BJ (cell line): ENCODE results near the gene SELPLG. TPM values are rescaled to one million over a fixed set of nuclear protein-coding genes. Genes with fewer than 3 reads are reported as not detected.

Experiments
- CTCF ChIA-PET: fragments of 350-600 bp; formaldehyde crosslinking; extraction: SDS; loops from one replicate; lab custom pipeline; 2021; ENCODE audit warnings: antibody characterized with exemption, inconsistent platforms; lab: Yijun Ruan, JAX
- POLR2A ChIA-PET: fragments of 300-600 bp; sonication (Branson Sonifier 250); formaldehyde crosslinking; extraction: SDS; loops from one replicate; lab custom pipeline; 2021; ENCODE audit warnings: antibody characterized with exemption; lab: Charles Lee
- DNase-seq: peaks from one replicate; pipeline ENCODE4 v3.0.0-alpha.2; 2011; ENCODE audit warnings: low read depth
- H3K27me3 ChIP-seq: 2 replicates; pipeline ENCODE4 v1.6.0; 2011; ENCODE audit warnings: low read length; ENCODE audit not compliant: control insufficient read depth, insufficient read depth
- H3K36me3 ChIP-seq: 2 replicates; pipeline ENCODE4 v1.5.1; 2011; ENCODE audit warnings: low read length; ENCODE audit not compliant: control insufficient read depth, insufficient read depth
- H3K4me3 ChIP-seq: 2 replicates; pipeline ENCODE4 v1.5.1; 2011; ENCODE audit warnings: low read depth, mild to moderate bottlenecking, control low read depth, low read length
- polyA plus RNA-seq: library from polyadenylated mRNA; depleted of rRNA; stranded (reverse); fragments of >200 nt; gene quantifications from 2 replicates; pipeline ENCODE4 v1.2.3, GENCODE V29; 2011
- TF ChIP-seq, protein P1 (sequence below): IDR thresholded peaks from 2 replicates; pipeline ENCODE4 v1.5.1; 2011; ENCODE audit warnings: low read depth, mild to moderate bottlenecking, control low read depth, inconsistent platforms, low read length, moderate library complexity; ENCODE audit not compliant: insufficient read depth

The SELPLG gene
- polyA plus RNA-seq, 1 experiment: 8.1 TPM

DNA sequence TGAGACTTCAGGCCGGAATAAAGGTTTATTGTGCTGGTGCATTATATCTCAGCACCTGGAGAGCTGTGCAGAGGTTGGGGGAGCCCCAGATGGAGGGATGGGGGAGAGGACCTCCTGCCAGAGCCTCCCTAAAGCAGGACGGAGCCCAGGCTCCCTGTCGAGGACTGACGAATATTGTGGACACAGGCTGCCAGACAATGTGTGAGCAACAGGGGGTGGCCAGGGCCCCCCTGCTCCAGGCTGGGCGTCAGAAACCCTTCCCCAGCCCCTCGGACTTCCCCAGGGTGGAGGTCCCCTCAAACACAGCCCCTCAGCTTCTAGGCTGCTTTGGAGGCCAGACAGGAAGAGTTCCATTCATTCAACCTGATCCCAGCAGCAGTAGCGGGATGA, 43.9 kb downstream of the SELPLG start:
- TF ChIP-seq, protein P1, sequence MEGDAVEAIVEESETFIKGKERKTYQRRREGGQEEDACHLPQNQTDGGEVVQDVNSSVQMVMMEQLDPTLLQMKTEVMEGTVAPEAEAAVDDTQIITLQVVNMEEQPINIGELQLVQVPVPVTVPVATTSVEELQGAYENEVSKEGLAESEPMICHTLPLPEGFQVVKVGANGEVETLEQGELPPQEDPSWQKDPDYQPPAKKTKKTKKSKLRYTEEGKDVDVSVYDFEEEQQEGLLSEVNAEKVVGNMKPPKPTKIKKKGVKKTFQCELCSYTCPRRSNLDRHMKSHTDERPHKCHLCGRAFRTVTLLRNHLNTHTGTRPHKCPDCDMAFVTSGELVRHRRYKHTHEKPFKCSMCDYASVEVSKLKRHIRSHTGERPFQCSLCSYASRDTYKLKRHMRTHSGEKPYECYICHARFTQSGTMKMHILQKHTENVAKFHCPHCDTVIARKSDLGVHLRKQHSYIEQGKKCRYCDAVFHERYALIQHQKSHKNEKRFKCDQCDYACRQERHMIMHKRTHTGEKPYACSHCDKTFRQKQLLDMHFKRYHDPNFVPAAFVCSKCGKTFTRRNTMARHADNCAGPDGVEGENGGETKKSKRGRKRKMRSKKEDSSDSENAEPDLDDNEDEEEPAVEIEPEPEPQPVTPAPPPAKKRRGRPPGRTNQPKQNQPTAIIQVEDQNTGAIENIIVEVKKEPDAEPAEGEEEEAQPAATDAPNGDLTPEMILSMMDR: no peak
- POLR2A ChIA-PET: no interaction called here
- Histone ChIP-seq H3K4me3 (no peak overlapping the region), H3K27me3 (no peaks in the 10 kb centered on the region; the same call in 1 of the 2 replicates), H3K36me3 (peaks cover 4% of the 10 kb centered on the region; the same call in 1 of the 2 replicates)
- no peak for DNase-seq
- CTCF ChIA-PET: interaction anchor here (1.1 to 1.5 kb wide), 2 partner anchors 10 to 26 kb away, joined by 4 to 5 read pairs; no protein-coding TSS in a partner anchor

DNA sequence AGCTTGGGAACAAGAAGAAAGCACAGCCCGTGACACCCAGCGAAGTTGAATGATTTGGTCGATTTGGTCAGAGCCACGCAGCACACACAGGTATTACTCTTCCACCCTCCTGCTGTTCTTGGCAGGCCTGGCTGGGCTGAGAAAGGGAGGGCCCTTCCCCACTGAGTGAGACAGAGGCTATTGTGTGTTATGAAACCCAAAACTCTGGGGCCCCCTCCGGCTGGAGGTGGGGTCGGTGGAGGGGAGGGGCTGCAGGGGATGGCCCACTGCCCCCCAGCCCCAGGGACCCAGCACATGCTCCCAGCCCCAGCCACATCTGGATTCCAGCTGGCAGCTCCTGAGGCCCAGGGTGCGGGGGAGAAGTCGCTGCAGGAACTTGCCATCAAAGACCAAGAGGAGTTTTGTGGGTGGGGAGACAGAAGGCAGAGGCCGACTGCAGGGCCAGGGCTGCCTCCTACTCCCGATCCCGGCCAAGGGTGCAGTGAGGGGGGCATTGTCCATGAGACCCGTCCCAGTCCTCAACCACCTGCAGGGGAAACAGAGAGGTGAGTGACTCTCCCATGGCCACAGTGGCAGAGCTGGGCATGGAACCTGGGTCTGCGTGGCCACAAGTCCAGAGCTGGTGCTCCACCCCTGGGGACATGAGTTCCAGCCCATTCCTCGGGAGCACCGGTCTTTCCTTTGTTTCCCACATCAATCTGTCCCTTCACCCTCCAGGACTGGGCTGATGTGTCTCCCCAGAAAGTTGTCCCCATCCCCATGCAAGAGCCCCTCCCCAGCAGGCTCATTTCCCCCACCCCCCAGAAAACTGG, 44.5 kb downstream of the SELPLG start:
- TF ChIP-seq, protein P1: no peak
- DNase-seq: no peak
- Histone ChIP-seq H3K36me3 (peaks cover 4% of the 10 kb centered on the region; the same call in 1 of the 2 replicates), H3K27me3 (no peaks in the 10 kb centered on the region; the same call in 1 of the 2 replicates), H3K4me3 (no peak overlapping the region)
- ChIA-PET POLR2A (no interaction called here), CTCF (interaction anchor here (1.1 to 1.5 kb wide), 3 partner anchors 10 to 27 kb away, joined by 4 to 5 read pairs (median 4); no protein-coding TSS in a partner anchor)

DNA sequence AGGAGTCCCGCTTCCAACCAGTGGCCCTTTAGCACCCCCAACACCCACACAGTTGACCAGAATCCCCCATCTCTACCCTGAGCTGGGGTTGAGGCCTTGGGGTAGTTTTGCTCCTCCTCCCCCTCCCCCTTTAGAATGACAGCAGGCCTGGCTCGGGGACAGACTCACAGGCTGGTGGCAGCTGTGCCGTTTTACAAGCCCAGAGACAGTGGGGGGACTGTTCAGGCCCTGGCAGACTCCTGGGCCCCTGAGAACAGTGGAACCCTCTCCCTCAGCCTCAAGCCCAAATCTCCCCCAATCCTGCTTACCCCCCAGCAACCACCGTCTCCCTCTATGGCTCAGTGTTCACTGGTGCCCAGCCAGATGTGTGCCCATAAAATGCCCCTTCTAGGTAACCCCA, 45.9 kb downstream of the SELPLG start:
- no peak for DNase-seq
- ChIA-PET POLR2A (no interaction called here), CTCF (interaction anchor here (1.4 kb wide), 1 partner anchor 18 kb away, joined by 4 read pairs; no protein-coding TSS in a partner anchor)
- Histone ChIP-seq H3K27me3 (no peaks in the 10 kb centered on the region; the same call in 1 of the 2 replicates), H3K36me3 (peaks cover 4% of the 10 kb centered on the region; the same call in 1 of the 2 replicates), H3K4me3 (no peak overlapping the region)
- TF ChIP-seq, protein P1: no peak

DNA sequence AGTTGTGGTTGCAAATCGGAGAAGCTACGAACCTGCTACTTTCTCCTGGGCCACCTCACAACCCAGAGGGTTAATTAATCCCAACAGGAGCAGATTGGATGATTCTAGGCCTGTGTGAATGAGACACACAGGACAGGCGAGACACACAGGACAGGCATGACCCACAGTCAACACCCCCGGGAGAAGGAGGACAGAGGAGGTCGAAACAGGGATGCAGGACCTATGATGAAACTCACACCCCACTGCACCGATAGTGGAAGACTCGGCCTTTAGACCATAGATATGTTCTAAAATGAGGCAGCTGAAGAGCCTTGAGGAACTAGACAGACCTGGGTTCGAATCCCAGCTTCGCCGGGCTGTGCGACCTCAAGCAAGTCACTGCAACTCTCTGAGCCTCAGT, 47.4 kb downstream of the SELPLG start:
- POLR2A ChIA-PET: no interaction called here
- TF ChIP-seq, protein P1: no peak
- H3K4me3 ChIP-seq: no peak overlapping the region
- CTCF ChIA-PET: interaction anchor here (0.9 to 2.9 kb wide), 4 partner anchors 12 to 31 kb away, joined by 3 to 9 read pairs (median 5); partner anchors contain the start of gene TMEM119
- DNase-seq: no peak
- H3K27me3 ChIP-seq: no peaks in the 10 kb centered on the region; the same call in 1 of the 2 replicates
- H3K36me3 ChIP-seq: peaks cover 1% of the 10 kb centered on the region; the same call in 1 of the 2 replicates

DNA sequence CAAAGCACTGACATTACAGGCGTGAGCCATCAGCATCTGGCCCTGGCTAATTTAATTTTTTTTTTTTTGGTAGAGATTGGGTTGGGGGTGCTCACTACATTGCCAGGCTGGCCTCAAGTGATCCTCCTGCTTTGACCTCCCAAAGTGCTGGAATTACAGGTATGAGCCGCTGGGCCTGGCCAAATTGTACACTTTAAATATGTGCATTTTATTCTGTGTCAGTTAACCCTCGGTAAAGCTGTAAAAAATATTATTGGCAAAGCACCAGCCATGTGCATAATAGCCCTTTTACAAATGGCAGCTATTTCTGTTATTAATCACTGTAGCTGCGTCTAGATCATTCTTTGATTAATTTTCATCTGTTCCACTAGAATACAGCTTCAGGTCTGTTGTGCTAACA, 47.8 kb downstream of the SELPLG start:
- TF ChIP-seq, protein P1: no peak
- ChIA-PET CTCF (interaction anchor here (0.9 to 2.9 kb wide), 4 partner anchors 12 to 32 kb away, joined by 3 to 9 read pairs (median 5); partner anchors contain the start of gene TMEM119), POLR2A (no interaction called here)
- H3K4me3 ChIP-seq: no peak overlapping the region
- H3K27me3 ChIP-seq: no peaks in the 10 kb centered on the region; the same call in 1 of the 2 replicates
- no peak for DNase-seq
- H3K36me3 ChIP-seq: no peaks in the 10 kb centered on the region
